Islet of Langerhans (tissue), 1 donor: Measurements from ENCODE around the gene PARP16.
"Not testable (repeated sequence)": the region's sequence is repeated elsewhere in the genome, so short reads cannot be mapped to it uniquely, and the experiment has no call there.

Experiments used
- FAIRE-seq: peaks from one replicate; lab custom pipeline; 2011; peaks lifted over from hg19 to GRCh38; lab: Jason Lieb, UNC

Gene PARP16

DNA sequence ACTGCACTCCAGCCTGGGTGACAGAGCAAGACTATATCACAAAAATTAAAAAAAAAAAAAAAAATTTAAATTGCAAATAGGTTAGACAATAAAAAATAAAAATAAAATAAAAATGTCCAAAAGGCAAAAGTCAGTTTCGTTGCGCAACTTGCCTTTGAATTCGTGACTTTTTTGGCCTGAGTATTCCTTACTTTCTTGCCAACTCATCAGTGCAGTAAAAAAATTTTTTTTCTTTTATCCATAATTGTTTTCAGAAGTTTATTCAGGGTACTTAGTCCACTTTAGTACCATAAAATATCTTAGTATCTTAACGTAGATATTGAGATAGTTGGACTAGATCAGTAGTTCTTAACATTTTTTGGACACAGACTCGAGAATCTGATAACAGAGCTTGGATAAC, 53.0 kb downstream of the PARP16 start:
- no peak for FAIRE-seq

DNA sequence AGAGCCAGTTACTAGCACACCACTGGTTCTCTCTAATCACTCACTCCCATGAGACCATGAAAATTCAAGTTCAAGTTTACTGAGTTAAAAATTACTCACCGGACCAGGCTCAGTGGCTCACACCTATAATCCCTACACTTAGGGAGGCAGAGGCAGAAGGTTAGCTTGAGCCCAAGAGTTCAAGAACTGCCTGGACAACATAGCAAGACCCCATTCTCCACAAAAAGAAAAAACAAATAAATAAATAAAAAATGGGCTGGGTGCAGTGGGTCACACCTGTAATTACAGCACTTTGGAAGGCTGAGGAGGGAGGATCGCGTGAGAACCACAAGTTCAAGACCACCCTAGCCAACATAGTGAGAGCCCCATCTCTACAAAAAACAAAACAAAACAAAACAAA, 54.2 kb downstream of the PARP16 start:
- no peak for FAIRE-seq

DNA sequence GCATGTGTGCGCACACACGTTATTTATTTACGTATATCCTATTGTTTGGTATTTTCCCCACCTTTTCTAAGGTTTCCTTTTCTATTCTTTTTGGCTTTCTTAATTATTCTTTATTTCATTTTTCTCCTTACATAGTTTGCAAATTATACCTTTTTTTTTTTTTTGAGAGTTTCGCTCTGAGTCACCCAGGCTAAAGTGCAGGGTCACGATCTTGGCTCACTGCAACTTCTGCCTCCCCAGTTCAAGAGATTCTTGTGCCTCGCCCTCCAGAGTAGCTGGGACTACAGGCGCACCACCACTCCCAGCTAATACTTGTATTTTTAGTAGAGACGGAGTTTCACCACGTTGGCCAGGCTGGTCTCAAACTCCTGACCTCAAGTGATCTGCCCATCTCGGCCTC, 55.4 kb downstream of the PARP16 start:
- FAIRE-seq: no peak

DNA sequence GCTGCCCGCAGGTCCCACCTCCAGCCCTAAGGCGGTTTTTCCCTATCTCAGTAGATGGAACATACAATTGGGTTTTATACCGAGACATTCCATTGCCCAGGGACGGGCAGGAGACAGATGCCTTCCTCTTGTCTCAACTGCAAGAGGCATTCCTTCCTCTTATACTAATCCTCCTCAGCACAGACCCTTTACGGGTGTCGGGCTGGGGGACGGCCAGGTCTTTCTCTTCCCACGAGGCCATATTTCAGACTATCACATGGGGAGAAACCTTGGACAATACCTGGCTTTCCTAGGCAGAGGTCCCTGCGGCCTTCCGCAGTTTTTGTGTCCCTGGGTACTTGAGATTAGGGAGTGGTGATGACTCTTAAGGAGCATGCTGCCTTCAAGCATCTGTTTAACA, 59.8 kb downstream of the PARP16 start:
- FAIRE-seq: not testable (repeated sequence)

- FAIRE-seq: no peak
These were observed 60.5 kb downstream of the PARP16 start for GRCh38 chr15:65226221-65226620.

DNA sequence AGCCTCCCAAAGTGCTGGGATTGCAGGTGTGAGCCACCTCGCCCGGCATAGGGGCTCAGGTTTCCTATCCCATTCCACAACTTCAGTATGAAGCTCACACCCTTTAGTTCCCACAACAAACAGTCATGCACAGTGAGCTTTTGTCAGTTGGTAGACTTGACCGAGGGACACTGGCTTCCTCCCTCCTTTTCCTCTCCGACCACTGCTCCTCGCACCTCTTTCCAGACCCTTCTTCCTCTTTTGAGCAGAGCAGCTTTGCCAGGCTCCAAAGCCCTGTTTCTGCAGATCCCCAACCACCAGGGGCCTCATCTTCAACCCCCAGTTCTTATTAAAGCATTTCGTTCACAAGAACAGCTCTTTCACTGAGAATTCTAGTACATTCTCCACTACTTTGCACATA, 62.7 kb downstream of the PARP16 start:
- no peak for FAIRE-seq

DNA sequence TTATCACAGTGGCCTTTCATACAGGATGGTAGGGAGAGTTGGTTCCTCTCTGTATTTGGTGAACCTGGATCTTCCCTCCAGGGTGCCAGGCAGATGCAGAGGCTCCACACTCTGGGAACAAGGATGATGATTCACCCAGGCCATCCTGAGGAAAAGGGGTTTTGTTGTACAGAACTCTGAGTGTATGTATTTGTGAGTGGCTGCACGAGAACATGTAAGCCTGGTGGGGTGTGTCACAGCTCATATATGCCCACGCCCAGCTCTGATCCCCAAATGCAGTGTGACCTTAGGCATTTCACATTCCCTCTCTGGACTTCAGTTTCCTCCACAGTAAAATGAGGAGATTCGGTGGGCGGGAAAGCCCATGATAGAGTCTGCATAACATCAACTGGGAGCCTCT, 63.8 kb downstream of the PARP16 start:
- no peak for FAIRE-seq

DNA sequence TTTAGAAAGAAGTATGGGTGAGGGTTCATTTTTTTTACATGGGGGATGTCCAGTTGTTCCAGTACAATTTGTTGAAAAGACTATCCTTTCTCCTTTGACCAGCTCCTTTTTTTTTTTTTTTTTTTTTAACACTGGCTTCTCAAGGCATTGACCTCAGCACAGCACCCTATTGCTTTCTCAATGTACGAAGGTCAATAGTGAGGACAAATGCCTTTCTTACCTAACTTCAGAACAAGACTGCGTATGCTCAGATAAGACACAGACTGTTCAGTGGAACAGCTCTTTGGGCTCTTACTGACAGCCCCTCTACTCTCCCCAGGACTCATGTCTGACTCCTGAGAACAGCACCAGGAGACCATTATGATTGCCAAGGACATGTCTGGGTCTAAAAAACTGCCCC, 65.0 kb downstream of the PARP16 start:
- no peak for FAIRE-seq

GRCh38 chr15:65219137-65219536, 67.5 kb downstream of the PARP16 start:
- no peak for FAIRE-seq

GRCh38 chr15:65217526-65218482, 68.9 kb downstream of the PARP16 start:
- FAIRE-seq: no peak

- FAIRE-seq: no peak
These were observed 71.2 kb downstream of the PARP16 start for GRCh38 chr15:65215496-65215895.

DNA sequence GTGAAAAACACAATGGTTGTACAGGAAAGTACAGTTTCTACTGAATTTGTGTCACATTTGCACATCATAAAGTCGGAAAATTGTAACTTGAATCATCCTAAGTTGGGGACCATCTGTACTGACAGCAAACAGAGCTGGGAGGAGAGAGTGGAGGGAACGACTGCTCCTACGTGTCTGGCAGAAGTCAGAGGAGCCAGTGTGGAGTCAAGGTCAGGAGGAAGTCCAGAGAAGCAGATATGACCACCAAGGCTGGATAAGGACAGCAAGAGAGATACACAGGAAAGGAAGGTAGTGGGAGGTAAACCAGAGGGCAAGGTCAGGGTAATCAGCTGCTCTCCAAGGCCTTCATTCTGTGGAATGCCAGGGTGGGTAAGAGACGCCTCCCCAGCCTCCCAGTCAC, 72.7 kb downstream of the PARP16 start:
- no peak for FAIRE-seq

DNA sequence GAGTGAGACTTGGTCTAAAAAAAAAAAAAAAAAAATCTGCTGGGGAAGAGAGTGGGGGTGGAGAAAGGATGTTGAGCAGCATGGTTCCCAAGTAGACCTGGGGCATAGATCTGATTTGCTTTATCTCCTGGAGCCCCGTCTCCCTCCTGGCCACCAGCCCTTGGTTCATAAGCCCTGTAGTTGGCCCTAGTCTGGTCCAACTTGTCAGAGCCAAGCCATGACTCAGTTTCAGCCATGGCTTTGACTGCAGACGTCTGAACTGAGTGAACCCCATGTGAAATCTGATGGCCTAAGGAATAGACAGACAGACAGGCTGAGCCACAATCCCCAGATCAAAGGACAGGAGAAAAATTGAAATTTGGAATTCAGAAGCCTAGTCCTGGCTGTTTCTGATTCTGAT, 73.4 kb downstream of the PARP16 start:
- FAIRE-seq: no peak

GRCh38 chr15:65212097-65212496, 74.6 kb downstream of the PARP16 start:
- no peak for FAIRE-seq

- no peak for FAIRE-seq
These were observed 75.2 kb downstream of the PARP16 start for GRCh38 chr15:65211482-65211982.

DNA sequence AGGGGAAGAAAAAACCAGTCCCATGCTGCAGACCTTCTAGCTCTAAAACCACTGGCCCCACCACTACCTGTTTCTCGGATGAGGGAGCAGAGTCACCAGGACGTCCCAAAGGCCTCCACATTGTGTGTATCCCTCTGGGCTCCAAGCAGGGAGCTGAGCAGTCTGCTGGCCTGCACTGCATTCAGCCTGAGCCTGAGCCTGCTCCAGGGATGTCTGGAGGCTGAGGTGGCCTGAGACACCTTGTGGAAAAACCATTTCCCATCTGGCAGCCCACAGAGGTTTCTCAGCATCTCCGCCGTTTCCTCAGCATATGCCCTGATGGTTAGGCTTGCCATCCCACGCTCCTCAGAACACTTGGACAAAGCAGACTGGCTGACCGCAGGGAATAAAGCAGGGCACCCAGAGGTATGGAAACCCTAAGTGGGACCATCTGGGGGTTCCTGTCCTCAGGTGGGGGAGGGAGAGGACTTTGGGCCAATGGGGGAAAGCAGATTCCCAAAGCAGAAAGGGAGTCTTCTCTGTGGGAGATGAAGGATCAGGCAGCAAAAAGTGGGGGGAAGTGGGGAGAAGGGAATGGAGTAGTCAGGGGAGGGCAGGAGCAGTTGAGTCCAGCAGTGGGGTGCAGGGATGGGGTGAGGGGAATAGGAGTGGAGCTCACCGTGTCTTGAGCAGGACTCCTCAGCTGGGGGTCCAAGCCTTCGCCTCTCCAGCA, 75.8 kb downstream of the PARP16 start, which contains the start of gene CILP:
TSS of gene CILP (minus strand) at position 704 of the 712 bp plus-strand sequence. CDS start 1,718 bp downstream, outside the sequence.
- FAIRE-seq: no peak

DNA sequence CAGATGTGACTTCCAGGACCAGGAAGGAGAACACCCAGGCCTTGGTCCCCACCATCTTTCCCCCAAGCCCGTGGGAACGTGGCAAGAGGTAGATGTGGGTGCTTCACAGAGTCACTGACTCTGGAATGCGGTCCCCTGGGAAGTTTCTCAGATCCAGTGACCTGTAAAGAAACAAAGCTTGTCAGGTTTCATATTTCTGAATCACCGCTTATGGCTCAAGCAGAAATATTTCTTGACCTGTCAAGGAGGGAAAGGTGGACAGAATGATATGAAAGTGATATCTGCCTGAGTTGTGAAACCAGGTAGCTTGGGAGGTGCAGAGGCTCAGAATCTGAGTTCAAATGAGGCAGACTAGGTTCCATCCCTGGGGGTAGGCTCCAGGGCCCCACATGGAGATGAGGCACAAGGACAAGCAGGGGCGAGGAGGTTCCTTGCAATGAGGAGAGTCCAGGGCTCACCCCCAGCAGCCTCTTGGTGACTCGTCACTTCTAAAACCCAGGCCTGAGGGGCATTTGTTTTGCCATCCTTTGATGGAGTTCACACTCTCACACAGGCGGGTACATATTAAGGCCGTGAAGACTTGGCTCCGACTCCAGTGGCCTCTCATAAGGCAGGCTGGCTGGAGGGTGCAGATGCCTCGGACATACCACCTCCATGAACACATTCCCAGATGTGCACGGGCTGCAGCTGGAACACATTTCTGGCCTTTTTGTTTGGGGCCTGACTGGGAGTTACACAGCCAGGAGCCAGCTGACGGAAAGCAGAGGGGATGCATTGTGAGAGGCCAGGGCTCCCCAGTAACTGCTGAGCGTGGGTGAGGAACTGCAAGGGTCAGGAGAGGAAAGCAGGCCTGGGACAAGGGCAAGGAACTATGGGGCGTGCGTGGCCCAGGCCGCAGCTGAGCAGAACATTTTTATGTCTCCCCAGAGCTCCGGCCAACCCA, 76.7 kb downstream of the PARP16 start:
- FAIRE-seq: no peak

- FAIRE-seq: no peak
These were observed 78.0 kb downstream of the PARP16 start for GRCh38 chr15:65208647-65209046.
